Type B pancreatic cell (in vitro differentiated cells): ENCODE measurements around the gene RPA1. TPM values are rescaled to one million over a fixed set of nuclear protein-coding genes. Genes with fewer than 3 reads are reported as not detected.
"Not testable (repeated sequence)": the region's sequence is repeated elsewhere in the genome, so short reads cannot be mapped to it uniquely, and the experiment has no call there.

Experiments
- DNase-seq: peaks from one replicate; pipeline ENCODE4 v3.0.0; 2021; ENCODE audit warnings: mixed read lengths; ENCODE audit not compliant: unreplicated experiment; ENCODE audit errors: extremely low spot score
- H3K27ac Mint-ChIP-seq: 2 replicates; pipeline ENCODE4 v1.8.0; 2021; ENCODE audit warnings: mild to moderate bottlenecking, mixed read lengths
- H3K27me3 Mint-ChIP-seq: 2 replicates; pipeline ENCODE4 v1.8.0; 2021; ENCODE audit warnings: mixed read lengths
- H3K36me3 Mint-ChIP-seq: 2 replicates; pipeline ENCODE4 v1.8.0; 2021; ENCODE audit warnings: mixed read lengths
- H3K4me1 Mint-ChIP-seq: one replicate; pipeline ENCODE4 v1.8.0; 2021; ENCODE audit warnings: mixed read lengths; ENCODE audit not compliant: unreplicated experiment
- H3K4me3 Mint-ChIP-seq: 2 replicates; pipeline ENCODE4 v1.8.0; 2021; ENCODE audit warnings: mild to moderate bottlenecking, mixed read lengths
- H3K9me3 Mint-ChIP-seq: 2 replicates; pipeline ENCODE4 v1.8.0; 2021; ENCODE audit warnings: mixed read lengths
- CTCF ChIP-seq: fragments of 200-600 bp; sonication (generic); conservative IDR thresholded peaks from 2 replicates; pipeline ENCODE4 v1.5.0; 2021; ENCODE audit warnings: antibody characterized with exemption, mild to moderate bottlenecking
- total RNA-seq: library from RNA; stranded (reverse); gene quantifications from 2 replicates; pipeline ENCODE4 v1.2.1, GENCODE V29; 2021; ENCODE audit warnings: low replicate concordance

The RPA1 gene
- total RNA-seq, 1 donor from 2014 or later = 129 TPM

- H3K27me3 Mint-ChIP-seq = no peaks in the 10 kb centered on the region
- no peak for TF ChIP-seq CTCF
- no peak for DNase-seq
- peaks cover 13% of the 10 kb centered on the region for H3K36me3 Mint-ChIP-seq
- no peak overlapping the region for H3K27ac Mint-ChIP-seq
- H3K4me3 Mint-ChIP-seq = no peak overlapping the region
- H3K4me1 Mint-ChIP-seq = no peaks in the 10 kb centered on the region
- no peaks in the 10 kb centered on the region for H3K9me3 Mint-ChIP-seq
These were observed 14.1 kb downstream of the RPA1 start for GRCh38 chr17:1843947-1844346.

- Mint-ChIP-seq H3K4me3 (no peak overlapping the region), H3K9me3 (no peaks in the 10 kb centered on the region), H3K27ac (no peak overlapping the region), H3K27me3 (no peaks in the 10 kb centered on the region), H3K4me1 (peaks cover 5% of the 10 kb centered on the region), H3K36me3 (peaks cover 20% of the 10 kb centered on the region)
- TF ChIP-seq CTCF = no peak
- DNase-seq = no peak
These were observed 17.4 kb downstream of the RPA1 start for GRCh38 chr17:1847191-1847590.

GRCh38 chr17:1852327-1852726 lies 22.5 kb downstream of the RPA1 start:
- H3K27ac Mint-ChIP-seq = no peak overlapping the region
- DNase-seq = no peak
- no peaks in the 10 kb centered on the region for H3K9me3 Mint-ChIP-seq
- no peak overlapping the region for H3K4me3 Mint-ChIP-seq
- no peaks in the 10 kb centered on the region for H3K27me3 Mint-ChIP-seq
- H3K36me3 Mint-ChIP-seq = peaks cover 23% of the 10 kb centered on the region
- TF ChIP-seq CTCF = no peak
- H3K4me1 Mint-ChIP-seq = peaks cover 5% of the 10 kb centered on the region

GRCh38 chr17:1853698-1854097 lies 23.9 kb downstream of the RPA1 start:
- Mint-ChIP-seq H3K4me3 (no peak overlapping the region), H3K4me1 (peaks cover 5% of the 10 kb centered on the region)
- DNase-seq = no peak

GRCh38 chr17:1856462-1856861 lies 26.7 kb downstream of the RPA1 start:
- not testable (repeated sequence) for H3K9me3 Mint-ChIP-seq, H3K4me3 Mint-ChIP-seq, H3K27ac Mint-ChIP-seq, H3K27me3 Mint-ChIP-seq, H3K4me1 Mint-ChIP-seq, DNase-seq
- peaks cover 15% of the 10 kb centered on the region for H3K36me3 Mint-ChIP-seq

More at GRCh38 chr17:1853698-1854097, 23.9 kb downstream of the RPA1 start:
- Mint-ChIP-seq H3K9me3 (no peaks in the 10 kb centered on the region), H3K36me3 (peaks cover 19% of the 10 kb centered on the region), H3K27ac (no peak overlapping the region), H3K27me3 (no peaks in the 10 kb centered on the region)
- no peak for TF ChIP-seq CTCF

GRCh38 chr17:1860978-1861377 lies 31.2 kb downstream of the RPA1 start:
- H3K9me3 Mint-ChIP-seq = no peaks in the 10 kb centered on the region
- H3K36me3 Mint-ChIP-seq = no peaks in the 10 kb centered on the region
- H3K27ac Mint-ChIP-seq = no peak overlapping the region
- no peak overlapping the region for H3K4me3 Mint-ChIP-seq
- H3K27me3 Mint-ChIP-seq = no peaks in the 10 kb centered on the region
- no peaks in the 10 kb centered on the region for H3K4me1 Mint-ChIP-seq
- no peak for TF ChIP-seq CTCF
- no peak for DNase-seq
